K562 (cell line): ENCODE measurements around the gene TP73. TPM values are rescaled to one million over a fixed set of nuclear protein-coding genes. Genes with fewer than 3 reads are reported as not detected.

Experiments used
- ATAC-seq: fragments of 200-7000 bp; cut with Tn5 transposase; 3 replicates; pipeline ENCODE4 v1.9.1; 2020; ENCODE audit warnings: moderate library complexity
- BruUV-seq: library from RNA; stranded (reverse); fragments of 400-500 nt; replicated peaks from 2 replicates; lab custom pipeline; 2021; lab: Mats Ljungman, UMichigan
- CTCF ChIA-PET: fragments of 300-600 bp; formaldehyde crosslinking; extraction: SDS; loops from one replicate; lab custom pipeline; 2021; ENCODE audit warnings: low intra/inter-chr PET ratio; lab: Yijun Ruan, JAX
- POLR2A ChIA-PET: fragments of 300-600, 350-650 bp; sonication (Branson Sonifier 250); formaldehyde crosslinking; extraction: SDS; loops from one replicate; lab custom pipeline; 2021; ENCODE audit warnings: antibody characterized with exemption, inconsistent platforms; lab: Yijun Ruan, JAX
- DNase-seq, 4 experiments: peaks; one replicate each; pipeline versions ENCODE4 v3.0.0 to v3.0.0-alpha.2; 2011 to 2018; ENCODE audit warnings: low spot score in 3 of 4, mixed read lengths in 3 of 4; ENCODE audit errors: extremely low read depth in 1 of 4
- FAIRE-seq: peaks from 2 replicates; lab custom pipeline; 2011; peaks lifted over from hg19 to GRCh38; lab: Jason Lieb, UNC
- H2AFZ ChIP-seq: 2 replicates; pipeline ENCODE4 v1.6.0; 2011; ENCODE audit warnings: low read depth, low read length, control low read depth, inconsistent platforms
- H3K27ac ChIP-seq: fragments of 200-600 bp; 3 replicates; pipeline ENCODE4 v1.8.0; 2011; ENCODE audit warnings: low read depth, mild to moderate bottlenecking, control low read depth, inconsistent platforms, low read length, moderate library complexity, mixed read lengths; ENCODE audit errors: extremely low read depth
- H3K27me3 ChIP-seq, 2 experiments: fragments of 300-600 bp in 1 of 2; 2 replicates in 1 of 2; 3 replicates in 1 of 2; pipeline versions ENCODE4 v1.6.0 to v1.8.0; 2011; ENCODE audit warnings: inconsistent platforms in 2 of 2, low read length in 2 of 2, mild to moderate bottlenecking in 1 of 2, mixed read lengths in 1 of 2, moderate library complexity in 1 of 2; ENCODE audit not compliant: control insufficient read depth in 2 of 2, insufficient read depth in 2 of 2
- H3K36me3 ChIP-seq: fragments of 300-600 bp; 3 replicates; pipeline ENCODE4 v1.8.0; 2011; ENCODE audit warnings: mild to moderate bottlenecking, low read length, inconsistent platforms; ENCODE audit not compliant: control insufficient read depth, insufficient read depth
- H3K4me1 ChIP-seq, 2 experiments: fragments of 200-600 bp in 1 of 2; replicated peaks in 1 of 2; 2 replicates in 1 of 2; 3 replicates in 1 of 2; pipeline versions ENCODE4 v1.5.1 to v1.8.0; 2011; ENCODE audit warnings: inconsistent platforms in 2 of 2, low read length in 2 of 2, mild to moderate bottlenecking in 1 of 2, mixed read lengths in 1 of 2, moderate library complexity in 1 of 2; ENCODE audit not compliant: control insufficient read depth in 2 of 2, insufficient read depth in 2 of 2
- H3K4me2 ChIP-seq: 2 replicates; pipeline ENCODE4 v1.6.1; 2011; ENCODE audit warnings: low read length, control low read depth, inconsistent platforms, mixed read lengths; ENCODE audit not compliant: insufficient read depth
- H3K4me3 ChIP-seq: fragments of 200-600 bp; sonication (generic), shearing (Covaris generic); 2 replicates; pipeline ENCODE4 v1.5.1; 2016; ENCODE audit warnings: control low read depth, inconsistent platforms
- H3K79me2 ChIP-seq: fragments of 200-600 bp; 3 replicates; pipeline ENCODE4 v1.8.0; 2011; ENCODE audit warnings: low read length, inconsistent platforms; ENCODE audit not compliant: control insufficient read depth, insufficient read depth
- H3K9ac ChIP-seq, 2 experiments: 2 replicates each; pipeline versions ENCODE4 v1.6.0 to v1.6.1; 2011; ENCODE audit warnings: low read depth in 2 of 2, low read length in 2 of 2, control low read depth in 1 of 2, inconsistent platforms in 1 of 2, mild to moderate bottlenecking in 1 of 2, mixed read lengths in 1 of 2; ENCODE audit not compliant: insufficient read depth in 1 of 2
- H3K9me1 ChIP-seq: one replicate; pipeline ENCODE4 v1.6.0; 2011; ENCODE audit warnings: inconsistent platforms, mild to moderate bottlenecking, low read length, moderate library complexity; ENCODE audit not compliant: control insufficient read depth, insufficient read depth
- H3K9me3 ChIP-seq: replicated peaks from 2 replicates; pipeline ENCODE4 v1.5.1; 2011; ENCODE audit warnings: low read depth, low read length, inconsistent platforms; ENCODE audit not compliant: control insufficient read depth, insufficient read depth
- H4K20me1 ChIP-seq: replicated peaks from 2 replicates; pipeline ENCODE4 v1.6.1; 2011; ENCODE audit warnings: low read length, inconsistent platforms, mixed read lengths; ENCODE audit not compliant: control insufficient read depth, insufficient read depth
- ARID1B ChIP-seq: fragments of 450-650 bp; IDR thresholded peaks from 2 replicates; pipeline ENCODE4 v1.6.1; 2016; ENCODE audit warnings: antibody characterized with exemption, mild to moderate bottlenecking, inconsistent platforms
- ATF1 ChIP-seq, 2 experiments: fragments of 450-650 bp in 1 of 2; IDR thresholded peaks; 2 replicates each; pipeline ENCODE4 v1.6.1; 2016; ENCODE audit warnings: missing compliant biosample characterization in 1 of 2, missing genetic modification characterization in 1 of 2
- ATF7 ChIP-seq: fragments of 450-650 bp; IDR thresholded peaks from 2 replicates; pipeline ENCODE4 v1.7.1; 2014; ENCODE audit warnings: mild to moderate bottlenecking, moderate library complexity
- BHLHE40 ChIP-seq: IDR thresholded peaks from 2 replicates; pipeline ENCODE4 v1.6.1; 2011; ENCODE audit warnings: low read length, improper control_type of control experiment
- E2F6 ChIP-seq, 2 experiments: IDR thresholded peaks; 2 replicates each; pipeline ENCODE4 v1.6.1; 2011; ENCODE audit warnings: borderline replicate concordance in 1 of 2, control low read depth in 1 of 2, low read depth in 1 of 2, low read length in 1 of 2, mild to moderate bottlenecking in 1 of 2, mixed read lengths in 1 of 2, moderate library complexity in 1 of 2; ENCODE audit not compliant: insufficient read depth in 1 of 2, insufficient read length in 1 of 2, poor library complexity in 1 of 2, severe bottlenecking in 1 of 2; ENCODE audit errors: extremely low read depth in 1 of 2
- FOXJ3 ChIP-seq: sonication (generic); formaldehyde crosslinking; IDR thresholded peaks from 2 replicates; pipeline ENCODE4 v1.4.0; 2020; ENCODE audit warnings: mild to moderate bottlenecking, missing genetic modification reagents
- HLTF ChIP-seq: fragments of 450-650 bp; IDR thresholded peaks from 2 replicates; pipeline ENCODE4 v1.6.1; 2016
- NCOR1 ChIP-seq: fragments of 450-650 bp; IDR thresholded peaks from 2 replicates; pipeline ENCODE4 v1.6.1; 2016; ENCODE audit warnings: mild to moderate bottlenecking, moderate library complexity
- RAD21 ChIP-seq, 2 experiments: fragments of 250-450 bp in 1 of 2; fragments of 450-650 bp in 1 of 2; sonication (Bioruptor Pico) in 1 of 2; formaldehyde crosslinking in 1 of 2; IDR thresholded peaks in 1 of 2; conservative IDR thresholded peaks in 1 of 2; 2 replicates each; pipeline versions ENCODE4 v1.4.0 to v1.8.0; 2020 to 2022; ENCODE audit warnings: mild to moderate bottlenecking in 2 of 2, moderate library complexity in 1 of 2
- RCOR1 ChIP-seq, 2 experiments: IDR thresholded peaks; 2 replicates each; pipeline ENCODE4 v1.6.1; 2012; ENCODE audit warnings: low read depth in 2 of 2, low read length in 2 of 2, borderline replicate concordance in 1 of 2, improper control_type of control experiment in 1 of 2
- RFX5 ChIP-seq: IDR thresholded peaks from 2 replicates; pipeline ENCODE4 v1.6.1; 2011; ENCODE audit warnings: low read depth, mild to moderate bottlenecking, improper control_type of control experiment, low read length
- TCF3 ChIP-seq: sonication (generic); formaldehyde crosslinking; IDR thresholded peaks from 2 replicates; pipeline ENCODE4 v1.4.0; 2020; ENCODE audit warnings: mild to moderate bottlenecking, missing genetic modification reagents
- WGBS: fragments of 100-300 bp; shearing (Covaris generic); methylation state at CpG from one replicate; pipeline ENCODE4 v1.1.6; 2016; ENCODE audit warnings: low coverage, mixed read lengths; ENCODE audit not compliant: insufficient coverage; ENCODE audit errors: missing lambda C conversion rate; 5-methylcytosine and 5-hydroxymethylcytosine counted together
- in situ Hi-C: fragments of 300-500 bp; cut with MboI; formaldehyde crosslinking; loops from 4 replicates; pipeline ENCODE4 v1.15.0; 2018; ENCODE audit warnings: inconsistent platforms, mixed read lengths
- intact Hi-C: fragments of 100-400 bp; cut with micrococcal nuclease; formaldehyde crosslinking; loops from 2 replicates; pipeline ENCODE4 v1.14.2; 2022
- polyA plus RNA-seq, 8 experiments: library from polyadenylated mRNA; depleted of rRNA in 4 of 8; stranded (reverse) in 5 of 8; unstranded in 3 of 8; fragments of >200 nt; fragmentation: Nextera tagmentation in 2 of 8; fragmentation: Illumina TruSeq in 1 of 8; extraction: Ambion mirVana in 2 of 8; extraction: Trizol in 1 of 8; gene quantifications; 2 replicates each; pipeline versions ENCODE4 v1.2.1 to v1.2.3, GENCODE V29; 2011 to 2014; ENCODE audit warnings: inconsistent platforms in 1 of 8, missing spikeins in 1 of 8
- total RNA-seq, 7 experiments: library from RNA; depleted of rRNA in 6 of 7; stranded (reverse); fragments of >200 nt in 6 of 7; fragmentation: Illumina TruSeq in 2 of 7; extraction: Trizol in 2 of 7; gene quantifications; 2 replicates each; pipeline versions ENCODE4 v1.2.1 to v1.2.3, GENCODE V29; 2011 to 2021; ENCODE audit warnings: low replicate concordance in 1 of 7
- TF ChIP-seq, protein P1 (sequence below), 2 experiments: fragments of 450-650 bp in 1 of 2; sonication (generic) in 1 of 2; formaldehyde crosslinking in 1 of 2; IDR thresholded peaks in 1 of 2; conservative IDR thresholded peaks in 1 of 2; 2 replicates each; pipeline versions ENCODE4 v1.6.1 to v1.8.1; 2016 to 2023; ENCODE audit warnings: mild to moderate bottlenecking in 2 of 2, moderate library complexity in 2 of 2, inconsistent platforms in 1 of 2, missing genetic modification reagents in 1 of 2
- TF ChIP-seq, protein P2 (sequence below): fragments of 450-650 bp; conservative IDR thresholded peaks from 2 replicates; pipeline ENCODE4 v1.6.1; 2016; ENCODE audit warnings: missing genetic modification characterization, low read depth, mild to moderate bottlenecking, control low read depth, missing compliant biosample characterization
- TF ChIP-seq, protein P3 (sequence below): fragments of 450-650 bp; IDR thresholded peaks from 2 replicates; pipeline ENCODE4 v1.6.1; 2017; ENCODE audit warnings: antibody characterized with exemption

TP73 gene
- total and polyA plus RNA-seq, 9 of the 15 experiments (the other 6 are each of a cell fraction or from before 2014, with no cell fraction given): 0.07 to 1.6 (median 0.40) TPM; not detected in 2

DNA sequence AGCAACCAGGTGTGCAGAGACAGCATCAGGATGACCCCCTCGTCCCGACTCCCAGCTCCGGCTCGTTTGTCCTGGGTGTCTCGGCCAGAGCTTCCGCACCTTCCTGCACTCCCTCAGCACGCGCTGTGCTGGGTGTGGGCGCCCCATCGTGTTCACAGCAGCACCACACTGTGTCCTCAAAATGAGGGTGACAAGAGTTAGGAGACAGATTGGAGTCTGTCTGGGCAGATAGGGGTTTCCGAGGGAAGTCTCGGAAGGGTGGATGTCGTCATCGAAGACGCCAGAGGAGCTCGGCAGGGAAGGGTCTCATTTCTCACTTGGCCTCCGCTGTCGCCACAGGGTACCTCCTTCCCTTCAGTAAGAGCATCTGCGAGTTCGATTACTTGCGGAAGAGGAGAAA, 104.1 kb downstream of the TP73 start:
- Histone ChIP-seq H3K9ac (peak overlapping the region in 1 of 2 experiments; percentile 74; a peak in 1 of 4 replicates), H3K9me3 (no peaks in the 10 kb centered on the region), H3K4me1 (peaks cover 11 to 43% of the 10 kb centered on the region in 2 experiments; a peak in 4 of 5 replicates), H3K4me2 (peak overlapping the region; percentile 34; the same call in 1 of the 2 replicates), H3K9me1 (no peaks in the 10 kb centered on the region), H3K36me3 (no peaks in the 10 kb centered on the region), H3K27ac (no peak overlapping the region), H2AFZ (peak overlapping the region; percentile 20), H3K79me2 (no peaks in the 10 kb centered on the region), H3K4me3 (no peak overlapping the region), H4K20me1 (no peaks in the 10 kb centered on the region), H3K27me3 (peaks cover 10 to 27% of the 10 kb centered on the region in 2 experiments; a peak in 3 of 5 replicates)
- intact Hi-C loops (no loop called here), in situ Hi-C loops (no loop called here)
- FAIRE-seq: peak; percentile 44
- DNase-seq: peak in 3 of 4 experiments; percentile 52 to 53 (median 53)
- 14% methylated on average over 21 of the region's 21 CpGs for WGBS
- ATAC-seq: peak; percentile 76
- no TSS peak for BruUV-seq
- ChIA-PET CTCF (no interaction called here), POLR2A (interaction anchor here (0.6 to 1.7 kb wide), 5 partner anchors 13 to 26 kb away, joined by 3 to 9 read pairs (median 3); no protein-coding TSS in a partner anchor)
- TF ChIP-seq HLTF (no peak), TCF3 (peak; percentile 47; the same call in 1 of the 2 replicates), ATF7 (peak; percentile 78; the same call in 1 of the 2 replicates), BHLHE40 (0 out of 2 replicates have a peak, but pooled peaks have one; percentile 48), RFX5 (no peak), E2F6 (IDR thresholded peaks at IDR 0.05; ENCODE audit: borderline replicate concordance in 1 of 2, extremely low read depth in 1 of 2, insufficient read depth in 1 of 2, insufficient read length in 1 of 2, low read depth in 1 of 2, low read length in 1 of 2, poor library complexity in 1 of 2, severe bottlenecking in 1 of 2) (peak; percentile 21 to 25), RCOR1 (IDR thresholded peaks at IDR 0.05; ENCODE audit: borderline replicate concordance in 1 of 2, low read depth in 2 of 2, low read length in 2 of 2) (0 out of 4 replicates have a peak, but pooled peaks of 1 of the 2 experiments have one; percentile 16), ATF1 (CRISPR knock-in tag; IDR thresholded peaks at IDR 0.05) (no peak), ATF1 (tag; IDR thresholded peaks at IDR 0.05) (0 out of 2 replicates have a peak, but pooled peaks have one; percentile 27), NCOR1 (peak; percentile 47; the same call in 1 of the 2 replicates), ARID1B (peak; percentile 45; the same call in 1 of the 2 replicates), FOXJ3 (CRISPR knock-in tag) (no peak), RAD21 (CRISPR knock-in tag; conservative IDR thresholded peaks at IDR 0.05 in 1 of 2, IDR thresholded peaks at IDR 0.05 in 1 of 2) (peak in 1 of 2 experiments; percentile 28; a peak in 2 of 4 replicates)
- TF ChIP-seq, protein P1, sequence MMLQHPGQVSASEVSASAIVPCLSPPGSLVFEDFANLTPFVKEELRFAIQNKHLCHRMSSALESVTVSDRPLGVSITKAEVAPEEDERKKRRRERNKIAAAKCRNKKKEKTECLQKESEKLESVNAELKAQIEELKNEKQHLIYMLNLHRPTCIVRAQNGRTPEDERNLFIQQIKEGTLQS (IDR thresholded peaks at IDR 0.05): peak; percentile 74
- TF ChIP-seq, protein P1 (CRISPR knock-in tag; conservative IDR thresholded peaks at IDR 0.05): no peak
- TF ChIP-seq, protein P2, sequence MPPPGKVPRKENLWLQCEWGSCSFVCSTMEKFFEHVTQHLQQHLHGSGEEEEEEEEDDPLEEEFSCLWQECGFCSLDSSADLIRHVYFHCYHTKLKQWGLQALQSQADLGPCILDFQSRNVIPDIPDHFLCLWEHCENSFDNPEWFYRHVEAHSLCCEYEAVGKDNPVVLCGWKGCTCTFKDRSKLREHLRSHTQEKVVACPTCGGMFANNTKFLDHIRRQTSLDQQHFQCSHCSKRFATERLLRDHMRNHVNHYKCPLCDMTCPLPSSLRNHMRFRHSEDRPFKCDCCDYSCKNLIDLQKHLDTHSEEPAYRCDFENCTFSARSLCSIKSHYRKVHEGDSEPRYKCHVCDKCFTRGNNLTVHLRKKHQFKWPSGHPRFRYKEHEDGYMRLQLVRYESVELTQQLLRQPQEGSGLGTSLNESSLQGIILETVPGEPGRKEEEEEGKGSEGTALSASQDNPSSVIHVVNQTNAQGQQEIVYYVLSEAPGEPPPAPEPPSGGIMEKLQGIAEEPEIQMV (tag): no peak
- TF ChIP-seq, protein P3, sequence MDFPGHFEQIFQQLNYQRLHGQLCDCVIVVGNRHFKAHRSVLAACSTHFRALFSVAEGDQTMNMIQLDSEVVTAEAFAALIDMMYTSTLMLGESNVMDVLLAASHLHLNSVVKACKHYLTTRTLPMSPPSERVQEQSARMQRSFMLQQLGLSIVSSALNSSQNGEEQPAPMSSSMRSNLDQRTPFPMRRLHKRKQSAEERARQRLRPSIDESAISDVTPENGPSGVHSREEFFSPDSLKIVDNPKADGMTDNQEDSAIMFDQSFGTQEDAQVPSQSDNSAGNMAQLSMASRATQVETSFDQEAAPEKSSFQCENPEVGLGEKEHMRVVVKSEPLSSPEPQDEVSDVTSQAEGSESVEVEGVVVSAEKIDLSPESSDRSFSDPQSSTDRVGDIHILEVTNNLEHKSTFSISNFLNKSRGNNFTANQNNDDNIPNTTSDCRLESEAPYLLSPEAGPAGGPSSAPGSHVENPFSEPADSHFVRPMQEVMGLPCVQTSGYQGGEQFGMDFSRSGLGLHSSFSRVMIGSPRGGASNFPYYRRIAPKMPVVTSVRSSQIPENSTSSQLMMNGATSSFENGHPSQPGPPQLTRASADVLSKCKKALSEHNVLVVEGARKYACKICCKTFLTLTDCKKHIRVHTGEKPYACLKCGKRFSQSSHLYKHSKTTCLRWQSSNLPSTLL: no peak
